H1 (cell line): ENCODE results near the gene PTH2R.

Experiments
- EZH2 ChIP-seq: fragments of 200-600 bp; sonication (generic); IDR thresholded peaks from 2 replicates; pipeline ENCODE4 v1.7.1; 2012; ENCODE audit warnings: low read depth, mild to moderate bottlenecking, moderate library complexity, low read length, inconsistent platforms; ENCODE audit not compliant: severe bottlenecking
- GABPA ChIP-seq: IDR thresholded peaks from 2 replicates; pipeline ENCODE4 v1.6.1; 2011; ENCODE audit warnings: mild to moderate bottlenecking, low read length, moderate library complexity, borderline replicate concordance; ENCODE audit not compliant: insufficient read depth
- POLR2A ChIP-seq, 2 experiments: IDR thresholded peaks; 1 replicate in 1 of 2; 2 replicates in 1 of 2; pipeline ENCODE4 v1.6.1; 2011; ENCODE audit warnings: low read depth in 2 of 2, low read length in 2 of 2, mild to moderate bottlenecking in 2 of 2; ENCODE audit errors: control extremely low read depth in 1 of 2
- POLR2AphosphoS5 ChIP-seq: IDR thresholded peaks from 2 replicates; pipeline ENCODE4 v1.6.1; 2011; ENCODE audit warnings: low read depth, low read length
- POU5F1 ChIP-seq: IDR thresholded peaks from 2 replicates; pipeline ENCODE4 v1.6.1; 2011; ENCODE audit warnings: low read depth, mild to moderate bottlenecking, low read length, moderate library complexity
- RAD21 ChIP-seq, 2 experiments: IDR thresholded peaks in 1 of 2; conservative IDR thresholded peaks in 1 of 2; 2 replicates each; pipeline ENCODE4 v1.6.1; 2011; ENCODE audit warnings: low read depth in 2 of 2, low read length in 2 of 2, improper control_type of control experiment in 1 of 2, inconsistent platforms in 1 of 2, mild to moderate bottlenecking in 1 of 2, moderate library complexity in 1 of 2
- TAF7 ChIP-seq: optimal IDR thresholded peaks from 2 replicates; pipeline ENCODE3; 2011; ENCODE audit warnings: low read depth, mild to moderate bottlenecking, inconsistent platforms, low read length, moderate library complexity, borderline replicate concordance
- TBP ChIP-seq: IDR thresholded peaks from 2 replicates; pipeline ENCODE4 v1.6.1; 2011; ENCODE audit warnings: low read depth, low read length, improper control_type of control experiment
- YY1 ChIP-seq: IDR thresholded peaks from 2 replicates; pipeline ENCODE4 v1.6.1; 2011; ENCODE audit warnings: low read depth, mild to moderate bottlenecking, low read length
- TF ChIP-seq, protein P1 (sequence below), 3 experiments: IDR thresholded peaks; 1 replicate in 2 of 3; 2 replicates in 1 of 3; pipeline versions ENCODE4 v1.5.1 to v1.6.1; 2011; ENCODE audit warnings: low read length in 3 of 3, mild to moderate bottlenecking in 3 of 3, inconsistent platforms in 2 of 3, low read depth in 1 of 3, moderate library complexity in 1 of 3; ENCODE audit not compliant: insufficient read depth in 1 of 3; ENCODE audit errors: control extremely low read depth in 1 of 3
- TF ChIP-seq, protein P2 (sequence below): fragments of 300-600 bp; sonication (generic); IDR thresholded peaks from 2 replicates; pipeline ENCODE4 v1.7.1; 2012; ENCODE audit warnings: low read length, moderate library complexity, mild to moderate bottlenecking, inconsistent platforms; ENCODE audit not compliant: insufficient replicate concordance

DNA sequence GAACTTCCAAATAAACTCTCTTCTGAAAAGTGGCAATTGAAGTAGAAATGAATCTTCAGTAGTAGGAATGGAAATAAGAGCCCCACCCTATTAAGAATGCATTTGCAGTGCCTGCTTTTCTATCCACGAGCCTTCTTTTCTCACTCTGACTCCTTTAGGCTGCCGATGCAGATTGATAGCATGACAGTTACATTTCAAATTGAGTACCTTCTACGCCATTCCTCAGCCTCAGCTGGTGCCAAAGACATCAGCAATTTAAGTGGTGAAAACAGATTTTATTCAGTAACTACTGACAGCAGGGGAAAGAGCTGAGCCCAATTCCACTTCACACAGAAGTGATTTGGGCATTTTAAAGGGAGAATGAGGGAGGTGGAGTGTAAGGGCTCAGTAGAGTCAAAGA, 85.5 kb downstream of the PTH2R start:
- TF ChIP-seq, protein P1, sequence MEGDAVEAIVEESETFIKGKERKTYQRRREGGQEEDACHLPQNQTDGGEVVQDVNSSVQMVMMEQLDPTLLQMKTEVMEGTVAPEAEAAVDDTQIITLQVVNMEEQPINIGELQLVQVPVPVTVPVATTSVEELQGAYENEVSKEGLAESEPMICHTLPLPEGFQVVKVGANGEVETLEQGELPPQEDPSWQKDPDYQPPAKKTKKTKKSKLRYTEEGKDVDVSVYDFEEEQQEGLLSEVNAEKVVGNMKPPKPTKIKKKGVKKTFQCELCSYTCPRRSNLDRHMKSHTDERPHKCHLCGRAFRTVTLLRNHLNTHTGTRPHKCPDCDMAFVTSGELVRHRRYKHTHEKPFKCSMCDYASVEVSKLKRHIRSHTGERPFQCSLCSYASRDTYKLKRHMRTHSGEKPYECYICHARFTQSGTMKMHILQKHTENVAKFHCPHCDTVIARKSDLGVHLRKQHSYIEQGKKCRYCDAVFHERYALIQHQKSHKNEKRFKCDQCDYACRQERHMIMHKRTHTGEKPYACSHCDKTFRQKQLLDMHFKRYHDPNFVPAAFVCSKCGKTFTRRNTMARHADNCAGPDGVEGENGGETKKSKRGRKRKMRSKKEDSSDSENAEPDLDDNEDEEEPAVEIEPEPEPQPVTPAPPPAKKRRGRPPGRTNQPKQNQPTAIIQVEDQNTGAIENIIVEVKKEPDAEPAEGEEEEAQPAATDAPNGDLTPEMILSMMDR (IDR thresholded peaks at IDR 0.05; ENCODE audit: control extremely low read depth in 1 of 3, insufficient read depth in 1 of 3, low read depth in 1 of 3, low read length in 3 of 3), result no peak
- TF ChIP-seq RAD21 (IDR thresholded peaks at IDR 0.05 in 1 of 2, conservative IDR thresholded peaks at IDR 0.05 in 1 of 2; ENCODE audit: low read depth in 2 of 2, low read length in 2 of 2) (no peak), GABPA (no peak), POLR2AphosphoS5 (no peak), POLR2A (IDR thresholded peaks at IDR 0.05; ENCODE audit: control extremely low read depth in 1 of 2, low read depth in 2 of 2, low read length in 2 of 2) (no peak), TBP (no peak), EZH2 (no peak), POU5F1 (no peak), TAF7 (no peak), YY1 (no peak)
- TF ChIP-seq, protein P2, sequence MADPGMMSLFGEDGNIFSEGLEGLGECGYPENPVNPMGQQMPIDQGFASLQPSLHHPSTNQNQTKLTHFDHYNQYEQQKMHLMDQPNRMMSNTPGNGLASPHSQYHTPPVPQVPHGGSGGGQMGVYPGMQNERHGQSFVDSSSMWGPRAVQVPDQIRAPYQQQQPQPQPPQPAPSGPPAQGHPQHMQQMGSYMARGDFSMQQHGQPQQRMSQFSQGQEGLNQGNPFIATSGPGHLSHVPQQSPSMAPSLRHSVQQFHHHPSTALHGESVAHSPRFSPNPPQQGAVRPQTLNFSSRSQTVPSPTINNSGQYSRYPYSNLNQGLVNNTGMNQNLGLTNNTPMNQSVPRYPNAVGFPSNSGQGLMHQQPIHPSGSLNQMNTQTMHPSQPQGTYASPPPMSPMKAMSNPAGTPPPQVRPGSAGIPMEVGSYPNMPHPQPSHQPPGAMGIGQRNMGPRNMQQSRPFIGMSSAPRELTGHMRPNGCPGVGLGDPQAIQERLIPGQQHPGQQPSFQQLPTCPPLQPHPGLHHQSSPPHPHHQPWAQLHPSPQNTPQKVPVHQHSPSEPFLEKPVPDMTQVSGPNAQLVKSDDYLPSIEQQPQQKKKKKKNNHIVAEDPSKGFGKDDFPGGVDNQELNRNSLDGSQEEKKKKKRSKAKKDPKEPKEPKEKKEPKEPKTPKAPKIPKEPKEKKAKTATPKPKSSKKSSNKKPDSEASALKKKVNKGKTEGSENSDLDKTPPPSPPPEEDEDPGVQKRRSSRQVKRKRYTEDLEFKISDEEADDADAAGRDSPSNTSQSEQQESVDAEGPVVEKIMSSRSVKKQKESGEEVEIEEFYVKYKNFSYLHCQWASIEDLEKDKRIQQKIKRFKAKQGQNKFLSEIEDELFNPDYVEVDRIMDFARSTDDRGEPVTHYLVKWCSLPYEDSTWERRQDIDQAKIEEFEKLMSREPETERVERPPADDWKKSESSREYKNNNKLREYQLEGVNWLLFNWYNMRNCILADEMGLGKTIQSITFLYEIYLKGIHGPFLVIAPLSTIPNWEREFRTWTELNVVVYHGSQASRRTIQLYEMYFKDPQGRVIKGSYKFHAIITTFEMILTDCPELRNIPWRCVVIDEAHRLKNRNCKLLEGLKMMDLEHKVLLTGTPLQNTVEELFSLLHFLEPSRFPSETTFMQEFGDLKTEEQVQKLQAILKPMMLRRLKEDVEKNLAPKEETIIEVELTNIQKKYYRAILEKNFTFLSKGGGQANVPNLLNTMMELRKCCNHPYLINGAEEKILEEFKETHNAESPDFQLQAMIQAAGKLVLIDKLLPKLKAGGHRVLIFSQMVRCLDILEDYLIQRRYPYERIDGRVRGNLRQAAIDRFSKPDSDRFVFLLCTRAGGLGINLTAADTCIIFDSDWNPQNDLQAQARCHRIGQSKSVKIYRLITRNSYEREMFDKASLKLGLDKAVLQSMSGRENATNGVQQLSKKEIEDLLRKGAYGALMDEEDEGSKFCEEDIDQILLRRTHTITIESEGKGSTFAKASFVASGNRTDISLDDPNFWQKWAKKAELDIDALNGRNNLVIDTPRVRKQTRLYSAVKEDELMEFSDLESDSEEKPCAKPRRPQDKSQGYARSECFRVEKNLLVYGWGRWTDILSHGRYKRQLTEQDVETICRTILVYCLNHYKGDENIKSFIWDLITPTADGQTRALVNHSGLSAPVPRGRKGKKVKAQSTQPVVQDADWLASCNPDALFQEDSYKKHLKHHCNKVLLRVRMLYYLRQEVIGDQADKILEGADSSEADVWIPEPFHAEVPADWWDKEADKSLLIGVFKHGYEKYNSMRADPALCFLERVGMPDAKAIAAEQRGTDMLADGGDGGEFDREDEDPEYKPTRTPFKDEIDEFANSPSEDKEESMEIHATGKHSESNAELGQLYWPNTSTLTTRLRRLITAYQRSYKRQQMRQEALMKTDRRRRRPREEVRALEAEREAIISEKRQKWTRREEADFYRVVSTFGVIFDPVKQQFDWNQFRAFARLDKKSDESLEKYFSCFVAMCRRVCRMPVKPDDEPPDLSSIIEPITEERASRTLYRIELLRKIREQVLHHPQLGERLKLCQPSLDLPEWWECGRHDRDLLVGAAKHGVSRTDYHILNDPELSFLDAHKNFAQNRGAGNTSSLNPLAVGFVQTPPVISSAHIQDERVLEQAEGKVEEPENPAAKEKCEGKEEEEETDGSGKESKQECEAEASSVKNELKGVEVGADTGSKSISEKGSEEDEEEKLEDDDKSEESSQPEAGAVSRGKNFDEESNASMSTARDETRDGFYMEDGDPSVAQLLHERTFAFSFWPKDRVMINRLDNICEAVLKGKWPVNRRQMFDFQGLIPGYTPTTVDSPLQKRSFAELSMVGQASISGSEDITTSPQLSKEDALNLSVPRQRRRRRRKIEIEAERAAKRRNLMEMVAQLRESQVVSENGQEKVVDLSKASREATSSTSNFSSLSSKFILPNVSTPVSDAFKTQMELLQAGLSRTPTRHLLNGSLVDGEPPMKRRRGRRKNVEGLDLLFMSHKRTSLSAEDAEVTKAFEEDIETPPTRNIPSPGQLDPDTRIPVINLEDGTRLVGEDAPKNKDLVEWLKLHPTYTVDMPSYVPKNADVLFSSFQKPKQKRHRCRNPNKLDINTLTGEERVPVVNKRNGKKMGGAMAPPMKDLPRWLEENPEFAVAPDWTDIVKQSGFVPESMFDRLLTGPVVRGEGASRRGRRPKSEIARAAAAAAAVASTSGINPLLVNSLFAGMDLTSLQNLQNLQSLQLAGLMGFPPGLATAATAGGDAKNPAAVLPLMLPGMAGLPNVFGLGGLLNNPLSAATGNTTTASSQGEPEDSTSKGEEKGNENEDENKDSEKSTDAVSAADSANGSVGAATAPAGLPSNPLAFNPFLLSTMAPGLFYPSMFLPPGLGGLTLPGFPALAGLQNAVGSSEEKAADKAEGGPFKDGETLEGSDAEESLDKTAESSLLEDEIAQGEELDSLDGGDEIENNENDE, result no peak
